ENCODE data around the gene SEC14L5. TPM values are rescaled to one million over a fixed set of nuclear protein-coding genes. Genes with fewer than 3 reads are reported as not detected.

The SEC14L5 gene
- total and polyA plus RNA-seq, 2 of the 4 experiments (the other 2 are of a cell fraction) = 0.07 TPM; not detected in 1

- Histone ChIP-seq H2BK15ac (ENCODE audit: low read depth, low read length) (no peak overlapping the region), H2BK20ac (ENCODE audit: low read depth, low read length) (no peak overlapping the region), H2BK120ac (ENCODE audit: low read depth, low read length) (no peak overlapping the region), H3K4me1 (ENCODE audit: control insufficient read depth, insufficient read depth, low read length) (peaks cover 3% of the 10 kb centered on the region; the same call in 1 of the 2 replicates), H2AK9ac (replicated peaks; ENCODE audit: low read depth, low read length, poor library complexity) (no peak overlapping the region), H3K4me2 (ENCODE audit: low read depth, low read length) (no peak overlapping the region), H3K4me3 (ENCODE audit: insufficient read depth, low read depth, low read length) (no peak overlapping the region), H3K9me3 (ENCODE audit: control insufficient read depth, insufficient read depth, low read length) (no peaks in the 10 kb centered on the region), H3K9ac (ENCODE audit: low read depth, low read length) (no peak overlapping the region), H3K23ac (ENCODE audit: low read depth, low read length) (no peak overlapping the region), H3K79me1 (ENCODE audit: low read depth in 1 of 2, low read length in 2 of 2) (no peaks in the 10 kb centered on the region), H2BK5ac (ENCODE audit: low read depth, low read length, poor library complexity, severe bottlenecking) (no peak overlapping the region), H4K5ac (ENCODE audit: low read depth, low read length) (no peak overlapping the region), H4K8ac (ENCODE audit: low read depth in 2 of 2, low read length in 2 of 2) (no peak overlapping the region), H3K27ac (ENCODE audit: insufficient read depth, low read length) (no peak overlapping the region), H3K27me3 (ENCODE audit: control insufficient read depth, insufficient read depth, low read length) (peaks cover 5% of the 10 kb centered on the region), H2AK5ac (ENCODE audit: low read depth, low read length) (no peak overlapping the region), H4K91ac (ENCODE audit: insufficient read depth, low read depth, low read length) (no peak overlapping the region), H3K4ac (ENCODE audit: low read depth, low read length) (no peak overlapping the region), H3K36me3 (ENCODE audit: control insufficient read depth, insufficient read depth, low read length) (no peaks in the 10 kb centered on the region), H3K56ac (ENCODE audit: extremely low read depth, insufficient read depth, low read length) (no peak overlapping the region), H3K14ac (replicated peaks; ENCODE audit: low read depth, low read length) (no peak overlapping the region), H2AFZ (replicated peaks; ENCODE audit: low read length, poor library complexity) (no peak overlapping the region), H3K18ac (ENCODE audit: low read depth, low read length) (no peak overlapping the region), H4K20me1 (ENCODE audit: insufficient read depth, low read length) (peaks cover 6% of the 10 kb centered on the region), H3K9me1 (ENCODE audit: insufficient read depth, low read length) (peaks cover 4% of the 10 kb centered on the region; the same call in 1 of the 2 replicates)
- dilution Hi-C loops (cut with HindIII; ENCODE audit: low sequenced_read_pairs, unreplicated experiment) (no loop called here), intact Hi-C loops (cut with micrococcal nuclease) (no loop called here), in situ Hi-C loops (cut with MboI; ENCODE audit: low sequenced_read_pairs) (loop anchor here (25.0 kb wide), 1 partner anchor 448 kb away; no protein-coding TSS in a partner anchor)
- WGBS, 2 experiments (ENCODE audit: extremely low coverage in 2 of 2, insufficient read length in 1 of 2) = 72% methylated on average over 3 of the region's 6 CpGs; no CpG with 5 or more reads in 1 of the 2 experiments
- TF ChIP-seq RCOR1 (IDR thresholded peaks at IDR 0.05; ENCODE audit: insufficient replicate concordance, low read length) (no peak), RAD21 (IDR thresholded peaks at IDR 0.05; ENCODE audit: low read length) (no peak), SMC3 (IDR thresholded peaks at IDR 0.05; ENCODE audit: low read depth, low read length) (no peak), MAZ (IDR thresholded peaks at IDR 0.05; ENCODE audit: borderline replicate concordance, low read depth, low read length) (no peak), NFE2L2 (IDR thresholded peaks at IDR 0.05; ENCODE audit: low read depth, low read length) (no peak), CTCF (conservative IDR thresholded peaks at IDR 0.05; ENCODE audit: low read depth, low read length) (no peak), ELK1 (IDR thresholded peaks at IDR 0.05; ENCODE audit: borderline replicate concordance, low read depth, low read length) (no peak)
- no peak for ATAC-seq (ENCODE audit: low read depth)
- CTCF ChIA-PET = no interaction called here
- POLR2A ChIA-PET (ENCODE audit: unreplicated experiment) = no interaction called here
- no peak for DNase-seq
- BruUV-seq (replicated peaks) = no TSS peak
These were observed 2.4 kb downstream of the SEC14L5 start for GRCh38 chr16:4960579-4960978.
